ENCODE measurements around the gene FOXN3.

GRCh38 chr14:89416002-89416995 is 734 bp downstream of the FOXN3 start:
- TF ChIP-seq EZH2 (IDR thresholded peaks at IDR 0.05; ENCODE audit: borderline replicate concordance, low read depth, low read length, severe bottlenecking) = no peak
- peak; percentile 54 for TF ChIP-seq MAX (IDR thresholded peaks at IDR 0.05; ENCODE audit: insufficient read depth, insufficient read length)
- TF ChIP-seq POLR2AphosphoS5 (IDR thresholded peaks at IDR 0.05; ENCODE audit: insufficient read depth, low read depth, low read length) = no peak
